Activated naive CD4-positive, alpha-beta T cell treated with anti-CD3 and anti-CD28 coated beads, Interleukin-2, amount 50 U/mL, for 24 hours (primary cell): Measurements from ENCODE around the gene ABCA13.

Experiments
- H3K27ac Mint-ChIP-seq: one replicate; pipeline ENCODE4 v1.8.0; 2021; ENCODE audit warnings: mild to moderate bottlenecking, mixed read lengths
- H3K27me3 Mint-ChIP-seq: one replicate; pipeline ENCODE4 v1.8.0; 2021; ENCODE audit warnings: mixed read lengths
- H3K36me3 Mint-ChIP-seq: one replicate; pipeline ENCODE4 v1.8.0; 2021; ENCODE audit warnings: mixed read lengths
- H3K4me1 Mint-ChIP-seq: one replicate; pipeline ENCODE4 v1.8.0; 2021; ENCODE audit warnings: mixed read lengths
- H3K4me3 Mint-ChIP-seq: one replicate; pipeline ENCODE4 v1.8.0; 2021; ENCODE audit warnings: mild to moderate bottlenecking, mixed read lengths
- H3K9me3 Mint-ChIP-seq: one replicate; pipeline ENCODE4 v1.8.0; 2021; ENCODE audit warnings: mixed read lengths

Gene ABCA13

DNA sequence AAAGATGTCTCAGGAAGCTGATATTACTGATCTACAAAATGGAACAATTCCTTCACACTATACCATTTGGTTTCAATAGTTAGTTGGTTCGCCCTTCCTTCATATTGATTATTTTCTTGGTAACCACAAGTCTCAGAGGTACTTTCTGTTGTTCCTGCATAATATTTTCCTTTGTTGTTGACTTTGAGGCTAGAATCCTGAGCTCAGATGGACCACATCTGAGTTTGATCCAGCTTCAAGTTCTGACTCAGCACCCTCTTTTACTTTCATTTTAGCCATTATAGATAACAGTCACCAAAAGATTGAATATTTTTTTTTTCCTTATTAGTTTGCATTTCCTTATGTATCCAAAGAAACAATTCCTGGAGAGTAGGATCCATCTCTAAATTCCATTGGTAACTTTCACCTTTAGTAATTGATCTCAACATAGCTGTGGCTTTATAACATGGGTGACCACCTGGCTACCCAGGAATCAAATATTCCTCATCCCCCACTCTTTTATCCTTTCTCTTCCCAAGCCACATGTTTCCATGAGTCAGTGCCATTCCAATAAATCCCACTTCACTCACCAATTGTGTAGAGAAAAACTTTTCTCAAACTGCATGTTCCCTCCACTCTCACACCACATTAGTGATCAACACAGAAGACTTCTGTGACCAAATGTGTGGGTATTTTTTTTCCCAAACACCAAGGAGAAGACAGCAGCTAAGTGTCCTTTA, 9.7 kb upstream of the ABCA13 start:
- H3K27me3 Mint-ChIP-seq = peaks cover 23% of the 10 kb centered on the region
- H3K36me3 Mint-ChIP-seq = no peaks in the 10 kb centered on the region
- no peak overlapping the region for H3K4me3 Mint-ChIP-seq
- H3K27ac Mint-ChIP-seq = no peak overlapping the region
- no peaks in the 10 kb centered on the region for H3K4me1 Mint-ChIP-seq
- peaks cover 12% of the 10 kb centered on the region for H3K9me3 Mint-ChIP-seq

DNA sequence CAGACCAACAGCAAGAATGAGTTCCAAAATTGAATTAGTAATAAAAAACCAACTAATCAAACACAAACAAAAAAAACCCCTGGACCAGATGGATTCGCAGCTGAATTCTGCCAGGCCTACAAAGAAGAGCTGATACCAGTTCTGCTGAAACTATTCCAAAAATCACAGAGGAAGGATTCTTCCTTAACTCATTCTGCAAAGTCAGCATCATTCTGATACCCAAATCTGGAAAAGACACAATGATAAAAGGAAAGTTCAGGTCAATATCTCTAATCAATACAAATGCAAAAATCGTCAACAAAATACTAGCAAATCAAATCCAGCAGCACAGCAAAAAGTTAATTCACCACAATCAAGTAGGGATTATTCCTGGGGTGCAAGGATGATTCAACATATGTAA, 6.1 kb upstream of the ABCA13 start:
- peaks cover 12% of the 10 kb centered on the region for H3K9me3 Mint-ChIP-seq
- no peaks in the 10 kb centered on the region for H3K4me1 Mint-ChIP-seq
- H3K36me3 Mint-ChIP-seq = no peaks in the 10 kb centered on the region
- H3K27me3 Mint-ChIP-seq = peaks cover 31% of the 10 kb centered on the region
- no peak overlapping the region for H3K27ac Mint-ChIP-seq
- no peak overlapping the region for H3K4me3 Mint-ChIP-seq

DNA sequence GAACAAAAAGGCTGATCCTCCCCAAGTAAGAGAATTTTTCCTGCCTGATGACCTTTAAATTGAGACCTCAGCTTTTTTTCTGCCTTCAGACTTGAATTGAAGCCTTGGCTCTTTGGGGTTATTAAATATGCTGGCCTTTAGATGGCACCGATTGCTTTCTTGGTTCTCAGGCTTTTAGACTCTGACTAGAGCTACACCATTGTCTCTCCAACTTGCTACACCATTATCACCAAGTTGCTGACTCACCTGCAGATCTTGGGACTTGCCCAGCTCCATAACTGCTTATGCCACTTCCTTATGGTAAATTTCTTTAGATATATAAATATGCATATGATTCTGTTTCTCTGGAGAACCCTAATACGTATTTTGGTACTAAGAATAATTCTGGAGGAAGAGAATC, 3.1 kb upstream of the ABCA13 start:
- no peaks in the 10 kb centered on the region for H3K4me1 Mint-ChIP-seq
- H3K27ac Mint-ChIP-seq = no peak overlapping the region
- H3K9me3 Mint-ChIP-seq = peaks cover 4% of the 10 kb centered on the region
- peaks cover 23% of the 10 kb centered on the region for H3K27me3 Mint-ChIP-seq
- no peak overlapping the region for H3K4me3 Mint-ChIP-seq
- no peaks in the 10 kb centered on the region for H3K36me3 Mint-ChIP-seq

DNA sequence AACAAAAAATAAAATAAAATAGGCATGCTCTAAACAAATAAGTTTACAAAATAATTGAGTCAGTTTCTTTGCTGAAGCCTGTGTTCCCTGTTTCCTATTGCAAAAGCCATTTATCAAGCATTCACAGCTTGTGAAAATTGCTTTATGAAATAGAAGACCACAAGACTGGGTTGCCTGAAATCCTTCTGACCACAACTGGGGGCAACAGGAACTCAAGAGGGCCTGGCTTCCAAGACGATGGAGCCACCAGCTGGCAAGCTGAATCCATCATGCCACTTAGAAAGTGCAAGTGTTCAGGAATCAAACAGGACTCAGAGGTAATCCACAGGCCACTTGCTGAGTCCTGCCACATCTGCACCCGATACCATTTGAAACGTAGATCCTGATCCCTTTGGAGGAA, 752 bp upstream of the ABCA13 start:
- Mint-ChIP-seq H3K27me3 (peaks cover 15% of the 10 kb centered on the region), H3K9me3 (no peaks in the 10 kb centered on the region), H3K27ac (no peak overlapping the region), H3K4me3 (no peak overlapping the region), H3K36me3 (no peaks in the 10 kb centered on the region), H3K4me1 (no peaks in the 10 kb centered on the region)

DNA sequence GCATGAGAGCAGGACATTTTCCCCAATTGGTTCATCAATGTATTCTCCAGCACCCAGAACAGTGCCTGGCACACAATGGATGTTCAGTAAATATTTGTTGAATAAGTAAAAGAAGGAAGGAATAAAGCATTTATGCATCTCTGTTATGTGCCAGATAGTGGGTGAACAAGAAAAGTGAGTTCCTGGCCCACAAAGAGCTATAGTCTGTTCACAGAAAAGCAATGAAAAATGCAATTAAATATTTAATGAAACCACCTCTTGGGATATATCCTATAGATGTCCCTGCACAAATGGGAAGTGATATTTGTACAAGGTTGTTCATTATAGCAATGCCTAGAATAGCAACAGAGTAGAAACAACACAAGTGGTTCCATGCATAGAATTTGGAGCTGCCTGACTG, 2.1 kb downstream of the ABCA13 start:
- Mint-ChIP-seq H3K36me3 (no peaks in the 10 kb centered on the region), H3K4me3 (no peak overlapping the region), H3K27ac (no peak overlapping the region), H3K9me3 (no peaks in the 10 kb centered on the region), H3K27me3 (peaks cover 6% of the 10 kb centered on the region), H3K4me1 (no peaks in the 10 kb centered on the region)

DNA sequence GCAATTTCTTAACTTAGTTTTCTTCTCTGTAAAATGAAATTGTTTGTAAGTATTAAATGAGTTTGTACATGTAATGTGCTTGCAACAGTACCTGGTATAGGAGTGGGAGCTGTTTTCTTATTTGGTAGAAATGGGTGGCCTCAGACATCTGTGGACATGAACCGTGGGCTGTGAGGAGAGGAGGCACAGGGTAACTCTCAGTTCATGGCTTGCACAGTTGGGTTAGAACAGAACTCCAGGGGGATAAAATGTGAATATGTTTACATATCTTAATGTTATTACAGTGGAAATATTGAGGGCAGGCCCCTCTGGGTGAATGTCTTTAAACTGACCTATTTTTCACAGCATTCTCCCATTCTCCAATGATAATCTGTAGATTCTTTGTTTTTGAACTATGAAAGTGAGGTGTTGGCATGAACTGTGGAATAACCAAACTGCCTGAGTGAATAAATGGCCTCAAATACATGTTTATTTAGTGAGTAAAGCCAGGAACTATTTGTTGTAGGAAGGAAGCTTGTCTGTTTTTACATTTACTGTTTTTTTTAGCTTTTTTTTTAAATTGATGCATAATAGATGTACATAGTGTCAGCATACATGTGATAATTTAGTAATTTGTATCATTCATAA, 2.6 kb downstream of the ABCA13 start:
- Mint-ChIP-seq H3K9me3 (no peaks in the 10 kb centered on the region), H3K4me1 (no peaks in the 10 kb centered on the region), H3K36me3 (no peaks in the 10 kb centered on the region), H3K4me3 (no peak overlapping the region), H3K27ac (no peak overlapping the region), H3K27me3 (peaks cover 6% of the 10 kb centered on the region)

DNA sequence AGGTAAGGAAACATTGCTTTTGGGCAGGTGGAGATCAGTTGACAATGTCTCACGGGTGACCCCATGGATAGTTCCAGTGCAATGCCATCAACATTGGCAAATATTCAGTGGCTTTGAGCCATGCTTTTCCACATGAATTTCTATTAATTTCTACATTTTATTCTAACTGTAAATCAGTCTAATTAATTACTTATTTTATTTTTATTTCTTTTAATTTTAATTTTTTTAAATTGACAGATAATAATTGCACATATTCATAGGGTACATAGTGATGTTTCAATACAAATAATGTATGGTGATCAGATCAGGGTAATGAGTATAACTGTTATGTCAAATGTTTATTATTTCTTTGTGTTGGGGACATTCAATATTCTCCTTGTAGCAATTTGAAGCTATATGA, 3.8 kb downstream of the ABCA13 start:
- Mint-ChIP-seq H3K27ac (no peak overlapping the region), H3K4me3 (no peak overlapping the region), H3K4me1 (no peaks in the 10 kb centered on the region), H3K36me3 (no peaks in the 10 kb centered on the region), H3K27me3 (peaks cover 2% of the 10 kb centered on the region), H3K9me3 (no peaks in the 10 kb centered on the region)

DNA sequence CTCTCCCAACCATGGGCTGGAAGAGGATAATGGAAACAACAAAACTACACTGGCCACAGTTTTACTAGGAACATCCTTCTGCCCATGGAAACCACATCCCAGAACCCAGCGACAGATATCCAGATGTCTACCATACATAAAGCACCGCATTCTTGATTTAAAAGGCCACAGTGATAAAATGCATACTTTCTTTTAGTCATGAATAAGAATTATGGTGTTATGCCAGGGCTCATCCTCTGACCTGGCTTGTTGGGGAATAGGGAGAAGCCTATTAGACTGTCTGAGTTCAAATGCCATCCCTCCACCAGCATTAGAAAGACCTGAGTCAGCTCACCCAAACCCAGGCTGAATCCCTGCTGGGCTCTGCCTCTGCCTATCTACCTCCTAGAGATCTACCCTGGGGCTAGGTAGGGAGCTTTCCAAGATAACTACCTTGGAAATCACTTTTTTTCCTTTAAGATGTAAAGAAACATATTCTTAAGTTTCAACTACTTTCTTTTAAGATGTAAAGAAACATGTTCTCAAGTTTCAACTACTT, 5.2 kb downstream of the ABCA13 start:
- H3K9me3 Mint-ChIP-seq = no peaks in the 10 kb centered on the region
- H3K27ac Mint-ChIP-seq = no peak overlapping the region
- peaks cover 2% of the 10 kb centered on the region for H3K27me3 Mint-ChIP-seq
- H3K4me3 Mint-ChIP-seq = no peak overlapping the region
- H3K36me3 Mint-ChIP-seq = no peaks in the 10 kb centered on the region
- H3K4me1 Mint-ChIP-seq = no peaks in the 10 kb centered on the region

DNA sequence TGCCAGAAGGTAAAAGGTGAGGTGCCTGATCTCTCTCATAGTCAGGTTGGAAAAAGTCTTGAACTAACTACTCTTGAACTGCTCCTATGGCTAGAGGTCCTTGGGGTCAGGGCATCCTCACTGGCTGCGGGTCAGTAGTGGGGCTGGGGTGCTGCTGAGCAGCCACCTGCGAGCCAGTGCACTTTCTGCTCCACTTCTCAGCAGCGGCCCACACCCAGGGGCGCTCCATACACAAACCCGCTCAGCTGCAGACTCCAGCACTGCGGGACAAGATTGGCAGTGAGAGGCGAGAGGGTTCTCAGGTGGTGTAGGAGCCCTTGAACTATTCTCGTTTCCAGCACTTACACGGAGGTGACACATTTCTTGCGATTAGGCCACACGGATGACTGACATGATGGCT, 6.0 kb downstream of the ABCA13 start:
- H3K4me3 Mint-ChIP-seq = no peak overlapping the region
- no peaks in the 10 kb centered on the region for H3K36me3 Mint-ChIP-seq
- H3K9me3 Mint-ChIP-seq = no peaks in the 10 kb centered on the region
- H3K27ac Mint-ChIP-seq = no peak overlapping the region
- H3K27me3 Mint-ChIP-seq = peaks cover 2% of the 10 kb centered on the region
- H3K4me1 Mint-ChIP-seq = no peaks in the 10 kb centered on the region

DNA sequence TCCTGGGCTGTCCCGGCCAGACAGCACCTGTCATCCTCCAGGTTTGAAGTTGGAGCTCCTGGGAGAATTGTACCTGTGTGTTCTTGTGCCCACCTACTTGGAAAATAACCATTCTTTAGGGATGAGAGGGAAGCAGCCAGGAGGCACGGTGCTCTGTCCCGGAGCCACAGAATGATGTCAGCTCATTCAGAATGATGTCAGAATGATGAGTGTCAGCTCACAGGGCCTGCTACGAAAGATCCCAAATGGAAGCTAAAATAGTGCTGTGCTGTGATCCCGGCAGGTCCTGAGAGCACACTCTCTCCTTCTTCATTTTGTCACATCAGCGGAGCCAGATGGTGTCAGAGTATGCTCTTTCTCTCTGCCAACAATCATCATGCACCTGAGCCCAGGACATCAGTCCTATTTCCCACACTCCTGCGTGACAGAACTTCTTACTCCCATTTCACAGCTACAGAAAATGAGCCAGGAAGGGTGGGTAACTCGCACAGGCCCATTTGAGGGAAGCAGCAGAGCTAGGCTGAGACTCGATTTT, 8.3 kb downstream of the ABCA13 start:
- no peak overlapping the region for H3K27ac Mint-ChIP-seq
- H3K27me3 Mint-ChIP-seq = no peaks in the 10 kb centered on the region
- H3K4me1 Mint-ChIP-seq = peaks cover 4% of the 10 kb centered on the region
- H3K36me3 Mint-ChIP-seq = no peaks in the 10 kb centered on the region
- no peak overlapping the region for H3K4me3 Mint-ChIP-seq
- H3K9me3 Mint-ChIP-seq = no peaks in the 10 kb centered on the region

DNA sequence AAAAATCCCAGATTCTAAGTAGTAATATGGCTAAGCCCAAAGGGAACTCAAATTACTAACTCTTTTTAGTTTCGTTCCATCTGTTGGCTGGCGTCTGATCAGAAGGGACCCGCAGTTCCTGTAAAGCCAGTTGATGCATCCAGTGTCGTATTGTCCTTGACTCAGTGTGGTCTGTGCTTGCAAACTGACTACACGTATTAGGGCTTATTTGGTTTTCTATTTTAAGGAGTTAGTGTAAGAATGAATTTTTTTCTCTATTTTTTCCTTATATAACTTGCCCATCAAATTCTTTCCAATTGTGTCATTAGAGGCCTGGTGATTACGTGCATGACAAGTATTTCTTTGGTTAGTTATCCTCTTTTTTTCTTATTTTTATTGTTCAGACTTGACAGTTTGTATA, 9.7 kb downstream of the ABCA13 start:
- Mint-ChIP-seq H3K4me1 (peaks cover 4% of the 10 kb centered on the region), H3K36me3 (no peaks in the 10 kb centered on the region), H3K4me3 (no peak overlapping the region), H3K9me3 (peaks cover 2% of the 10 kb centered on the region), H3K27ac (no peak overlapping the region), H3K27me3 (peaks cover 4% of the 10 kb centered on the region)

DNA sequence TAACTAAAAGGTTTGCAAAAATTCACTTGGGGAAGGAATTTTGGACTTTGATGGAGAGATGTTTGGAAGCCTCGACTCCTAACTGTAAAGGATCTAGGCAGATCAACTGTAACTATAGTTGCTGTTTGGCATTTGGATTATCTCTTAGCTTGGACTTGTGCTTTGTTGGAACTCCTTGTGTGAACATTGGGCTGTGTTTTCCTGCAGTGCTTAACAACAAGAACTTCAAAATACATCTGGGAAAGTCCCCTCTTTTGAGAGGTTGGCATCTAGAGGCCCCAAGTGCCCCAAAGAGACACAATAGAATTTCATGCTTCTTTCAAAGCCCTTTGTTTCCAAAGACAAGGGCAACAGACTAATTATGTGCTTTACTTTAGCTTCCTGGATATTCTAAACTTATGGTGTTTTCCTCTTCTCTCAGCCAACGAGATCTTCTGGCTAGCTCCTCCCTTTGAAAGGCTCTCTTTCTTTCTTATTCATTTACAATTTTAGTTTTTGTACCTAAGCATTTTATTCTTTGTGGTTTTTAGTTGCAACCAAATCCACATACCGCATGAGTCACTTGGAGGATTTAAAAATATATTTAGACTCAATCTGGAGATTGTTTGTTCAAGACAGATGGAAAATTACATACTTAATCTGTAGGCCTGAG, 11.6 kb downstream of the ABCA13 start:
- peaks cover 9% of the 10 kb centered on the region for H3K9me3 Mint-ChIP-seq
- H3K4me3 Mint-ChIP-seq = no peak overlapping the region
- peaks cover 4% of the 10 kb centered on the region for H3K4me1 Mint-ChIP-seq
- peaks cover 7% of the 10 kb centered on the region for H3K27me3 Mint-ChIP-seq
- no peak overlapping the region for H3K27ac Mint-ChIP-seq
- peaks cover 3% of the 10 kb centered on the region for H3K36me3 Mint-ChIP-seq

DNA sequence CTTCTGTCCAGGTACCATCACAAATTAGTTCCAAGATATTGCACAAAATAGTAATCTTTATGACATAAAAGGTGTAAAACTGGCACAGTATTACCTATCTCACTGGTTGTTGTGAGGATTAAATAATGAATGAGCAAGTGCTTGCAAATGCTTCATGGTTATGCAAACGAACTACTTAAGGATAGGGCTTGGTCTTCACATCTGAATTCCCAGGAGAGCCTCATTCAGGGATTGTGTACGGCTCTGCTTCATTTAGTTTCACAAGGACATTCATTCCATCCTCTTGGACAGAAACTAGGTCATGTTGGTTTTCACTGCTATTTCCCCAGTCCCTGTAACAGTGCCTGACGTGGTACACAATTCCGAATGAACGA, 12.1 kb downstream of the ABCA13 start:
- H3K27ac Mint-ChIP-seq = no peak overlapping the region
- peaks cover 4% of the 10 kb centered on the region for H3K36me3 Mint-ChIP-seq
- H3K4me3 Mint-ChIP-seq = no peak overlapping the region
- H3K27me3 Mint-ChIP-seq = peaks cover 12% of the 10 kb centered on the region
- H3K9me3 Mint-ChIP-seq = peaks cover 14% of the 10 kb centered on the region
- peaks cover 4% of the 10 kb centered on the region for H3K4me1 Mint-ChIP-seq

DNA sequence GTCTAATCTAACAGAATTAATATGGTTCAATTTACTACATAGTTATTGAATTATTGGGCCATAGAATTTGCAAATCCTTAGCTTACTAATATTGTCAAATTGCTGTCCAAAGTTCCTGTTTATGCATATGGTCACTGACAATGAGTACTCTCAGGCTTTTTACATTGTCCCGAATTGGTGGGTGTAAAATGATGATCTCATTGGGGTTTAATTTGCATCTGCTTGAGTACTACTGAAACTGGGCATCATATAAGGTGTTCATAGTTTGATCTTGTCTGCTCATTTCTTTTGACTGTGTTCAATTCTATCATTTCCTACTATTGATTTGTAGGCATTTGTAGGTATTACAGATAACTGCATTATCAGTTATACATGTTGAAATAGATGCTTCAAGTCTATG, 12.7 kb downstream of the ABCA13 start:
- H3K27me3 Mint-ChIP-seq = peaks cover 14% of the 10 kb centered on the region
- H3K36me3 Mint-ChIP-seq = peaks cover 4% of the 10 kb centered on the region
- no peak overlapping the region for H3K4me3 Mint-ChIP-seq
- H3K4me1 Mint-ChIP-seq = peaks cover 4% of the 10 kb centered on the region
- H3K27ac Mint-ChIP-seq = no peak overlapping the region
- H3K9me3 Mint-ChIP-seq = peaks cover 19% of the 10 kb centered on the region

DNA sequence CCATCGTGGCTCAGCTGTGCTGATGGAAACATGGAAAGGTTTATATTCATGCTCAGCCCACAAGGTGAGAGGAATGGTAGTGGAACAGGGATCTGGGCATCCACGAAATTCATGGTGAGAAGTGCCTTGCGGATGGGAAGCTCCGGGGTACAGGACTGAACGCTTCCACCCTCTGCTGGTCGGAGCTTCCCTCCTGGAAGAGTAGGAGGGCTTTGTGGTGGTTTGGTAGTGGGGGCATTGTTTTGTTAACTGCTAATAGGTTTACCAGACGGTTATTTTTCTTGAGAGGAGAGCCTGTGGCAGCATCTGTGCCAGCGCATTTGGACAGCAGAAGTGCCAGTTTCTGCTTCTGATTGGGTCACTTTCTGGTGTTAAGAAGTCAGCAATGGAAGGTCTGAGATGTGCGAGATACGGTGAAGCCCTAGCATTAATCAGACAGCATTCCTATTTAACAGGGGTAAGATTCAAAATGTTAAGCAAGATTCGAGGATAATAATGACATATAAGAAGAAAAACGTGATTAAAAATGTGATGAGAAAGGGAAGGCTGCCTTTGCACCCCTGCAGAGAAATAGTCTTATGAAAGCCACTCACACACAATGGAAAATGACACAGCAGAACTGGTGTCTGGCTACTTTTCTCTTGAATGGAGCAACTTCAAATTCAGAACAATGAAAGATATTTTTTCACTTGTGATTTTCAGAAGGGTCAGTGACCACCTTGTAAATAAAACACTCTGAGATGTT, 17.7 kb downstream of the ABCA13 start:
- no peak overlapping the region for H3K27ac Mint-ChIP-seq
- H3K9me3 Mint-ChIP-seq = peaks cover 19% of the 10 kb centered on the region
- peaks cover 14% of the 10 kb centered on the region for H3K27me3 Mint-ChIP-seq
- H3K4me1 Mint-ChIP-seq = no peaks in the 10 kb centered on the region
- H3K36me3 Mint-ChIP-seq = peaks cover 4% of the 10 kb centered on the region
- H3K4me3 Mint-ChIP-seq = no peak overlapping the region
